Coronary artery (tissue), 2 donors: ENCODE measurements around the gene OR2AE1.

Experiments
- DNase-seq: peaks from one replicate; pipeline ENCODE4 v3.0.0-alpha.2; 2017; ENCODE audit warnings: low spot score
- H3K27ac ChIP-seq, 2 donors: fragments of 200-600 bp; sonication (generic); one replicate each; pipeline ENCODE4 v1.5.1; 2016 to 2019
- H3K4me3 ChIP-seq: fragments of 200-600 bp; sonication (generic); 2 replicates; pipeline ENCODE4 v1.5.1; 2016; ENCODE audit warnings: mild to moderate bottlenecking, moderate library complexity
- CTCF ChIP-seq: fragments of 200-600 bp; sonication (generic); IDR thresholded peaks from one replicate; pipeline ENCODE4 v1.5.1; 2019; ENCODE audit warnings: antibody characterized with exemption

Gene OR2AE1

GRCh38 chr7:99876933-99877332, at the start of gene OR2AE1:
Gene OR2AE1, minus strand, starts transcription at chr7:99877033. Its CDS starts 0 bp downstream, at chr7:99877033.
- Histone ChIP-seq H3K27ac (no peak within 1 kb of the TSS), H3K4me3 (no peak within 1 kb of the TSS)
- no peak for DNase-seq
- no peak for TF ChIP-seq CTCF

GRCh38 chr7:99926321-99926720, 49.5 kb upstream of the OR2AE1 start:
- TF ChIP-seq CTCF, result no peak
- Histone ChIP-seq H3K27ac (no peak overlapping the region), H3K4me3 (no peak overlapping the region)
- DNase-seq, result no peak

- no peak for DNase-seq
- Histone ChIP-seq H3K4me3 (no peak overlapping the region), H3K27ac (no peak overlapping the region)
- TF ChIP-seq CTCF, result no peak
These were observed 46.4 kb upstream of the OR2AE1 start for GRCh38 chr7:99923200-99923599.

- peak overlapping the region; percentile 93 to 98 for H3K27ac ChIP-seq
- TF ChIP-seq CTCF, result no peak
- DNase-seq, result no peak
- H3K4me3 ChIP-seq, result peak overlapping the region; percentile 95
These were observed 43.3 kb upstream of the OR2AE1 start for GRCh38 chr7:99920149-99920548.

GRCh38 chr7:99919814-99920112, 42.9 kb upstream of the OR2AE1 start:
- peak overlapping the region; percentile 95 for H3K4me3 ChIP-seq
- no peak for TF ChIP-seq CTCF
- DNase-seq, result no peak
- H3K27ac ChIP-seq, result peak overlapping the region; percentile 93 to 98

GRCh38 chr7:99918959-99919813, 42.4 kb upstream of the OR2AE1 start, which contains the start of gene TRIM4:
Gene TRIM4, minus strand, starts transcription at chr7:99919530. Its CDS starts 129 bp downstream, at chr7:99919401.
- no peak for TF ChIP-seq CTCF
- DNase-seq, result peak; percentile 97
- Histone ChIP-seq H3K4me3 (peak within 1 kb of the TSS; percentile 95), H3K27ac (peak within 1 kb of the TSS; percentile 93 to 98)

GRCh38 chr7:99910976-99911375, 34.1 kb upstream of the OR2AE1 start:
- no peak overlapping the region for H3K4me3 ChIP-seq
- TF ChIP-seq CTCF, result no peak
- DNase-seq, result no peak
- H3K27ac ChIP-seq, result no peak overlapping the region
